K562 (cell line): ENCODE results near the gene SMIM30. TPM values are rescaled to one million over a fixed set of nuclear protein-coding genes. Genes with fewer than 3 reads are reported as not detected.
A peak's percentile ranks its signal among the peaks of the same experiment; 100 is the strongest.

Source experiments
- ARNT ChIP-seq, 2 experiments: fragments of 450-650 bp; IDR thresholded peaks; 2 replicates each; pipeline ENCODE4 v1.6.1; 2016; ENCODE audit warnings: mild to moderate bottlenecking in 1 of 2
- CHAMP1 ChIP-seq: fragments of 450-650 bp; IDR thresholded peaks from 2 replicates; pipeline ENCODE4 v1.6.1; 2016; ENCODE audit warnings: mild to moderate bottlenecking
- COPS2 ChIP-seq: fragments of 450-650 bp; conservative IDR thresholded peaks from 2 replicates; pipeline ENCODE4 v1.6.1; 2016; ENCODE audit warnings: mild to moderate bottlenecking, moderate library complexity
- CREM ChIP-seq: IDR thresholded peaks from 2 replicates; pipeline ENCODE4 v1.6.1; 2014; ENCODE audit warnings: antibody characterized with exemption, low read depth
- EGR1 ChIP-seq: fragments of 450-650 bp; conservative IDR thresholded peaks from 2 replicates; pipeline ENCODE4 v1.6.1; 2017; ENCODE audit warnings: mild to moderate bottlenecking
- ELF1 ChIP-seq: fragments of 200-800 bp; sonication (Bioruptor generic); IDR thresholded peaks from 2 replicates; pipeline ENCODE4 v1.6.1; 2016; ENCODE audit warnings: missing genetic modification characterization, missing compliant biosample characterization
- HEY1 ChIP-seq: fragments of 250-450 bp; sonication (Bioruptor Pico); IDR thresholded peaks from 2 replicates; pipeline ENCODE4 v1.5.0; 2020; ENCODE audit warnings: mild to moderate bottlenecking, moderate library complexity, borderline replicate concordance
- HNRNPK ChIP-seq: fragments of 200-400 bp; formaldehyde crosslinking; IDR thresholded peaks from one replicate; pipeline ENCODE4 v1.6.1; 2018; ENCODE audit warnings: mild to moderate bottlenecking, low read depth, low read length; ENCODE audit not compliant: poor library complexity, severe bottlenecking
- HOXB6 ChIP-seq: fragments of 250-450 bp; sonication (Bioruptor Pico); IDR thresholded peaks from 2 replicates; pipeline ENCODE4 v1.5.1; 2022; ENCODE audit warnings: mild to moderate bottlenecking, borderline replicate concordance
- IRF2 ChIP-seq: sonication (generic); formaldehyde crosslinking; IDR thresholded peaks from 2 replicates; pipeline ENCODE4 v1.8.1; 2022; ENCODE audit warnings: mild to moderate bottlenecking, missing genetic modification reagents
- MAFK ChIP-seq: IDR thresholded peaks from 2 replicates; pipeline ENCODE4 v1.6.1; 2011; ENCODE audit warnings: low read length, improper control_type of control experiment
- MEIS2 ChIP-seq: fragments of 450-650 bp; IDR thresholded peaks from 2 replicates; pipeline ENCODE4 v1.6.1; 2014; ENCODE audit warnings: mild to moderate bottlenecking; ENCODE audit not compliant: partially characterized antibody
- NCOR1 ChIP-seq: fragments of 450-650 bp; IDR thresholded peaks from 2 replicates; pipeline ENCODE4 v1.6.1; 2016; ENCODE audit warnings: mild to moderate bottlenecking, moderate library complexity
- PCBP1 ChIP-seq: fragments of 200-400 bp; formaldehyde crosslinking; IDR thresholded peaks from 2 replicates; pipeline ENCODE4 v1.6.1; 2018; ENCODE audit warnings: mild to moderate bottlenecking, low read depth, low read length; ENCODE audit not compliant: poor library complexity, severe bottlenecking
- PHF20 ChIP-seq: fragments of 450-650 bp; IDR thresholded peaks from 2 replicates; pipeline ENCODE4 v1.6.1; 2018; ENCODE audit not compliant: partially characterized antibody
- PHF8 ChIP-seq: fragments of 200-600 bp; sonication (generic); IDR thresholded peaks from 2 replicates; pipeline ENCODE4 v1.6.1; 2012; ENCODE audit warnings: mixed run types, mild to moderate bottlenecking, inconsistent platforms, low read length, moderate library complexity, borderline replicate concordance
- RBM39 ChIP-seq: fragments of 200-400 bp; formaldehyde crosslinking; optimal IDR thresholded peaks from 2 replicates; pipeline ENCODE3; 2018; ENCODE audit warnings: low read depth, low read length
- RCOR1 ChIP-seq, 2 experiments: IDR thresholded peaks; 2 replicates each; pipeline ENCODE4 v1.6.1; 2012; ENCODE audit warnings: low read depth in 2 of 2, low read length in 2 of 2, borderline replicate concordance in 1 of 2, improper control_type of control experiment in 1 of 2
- SP1 ChIP-seq: sonication (generic); formaldehyde crosslinking; IDR thresholded peaks from 2 replicates; pipeline ENCODE4 v1.8.1; 2022; ENCODE audit warnings: mild to moderate bottlenecking, missing genetic modification reagents
- SPI1 ChIP-seq: IDR thresholded peaks from 2 replicates; pipeline ENCODE4 v1.6.1; 2011; ENCODE audit warnings: low read depth, low read length, control low read depth, borderline replicate concordance
- TFE3 ChIP-seq: fragments of 450-650 bp; formaldehyde crosslinking; IDR thresholded peaks from 2 replicates; pipeline ENCODE4 v1.4.0; 2020; ENCODE audit warnings: mild to moderate bottlenecking, mixed read lengths
- ZBTB34 ChIP-seq: fragments of 250-450 bp; sonication (Bioruptor Pico); IDR thresholded peaks from 2 replicates; pipeline ENCODE4 v1.8.0; 2021; ENCODE audit warnings: mild to moderate bottlenecking, moderate library complexity
- ZFP1 ChIP-seq: fragments of 450-650 bp; formaldehyde crosslinking; IDR thresholded peaks from 2 replicates; pipeline ENCODE4 v1.4.0; 2020; ENCODE audit warnings: mild to moderate bottlenecking, mixed read lengths
- ZFP30 ChIP-seq: fragments of 250-450 bp; sonication (Bioruptor Pico); IDR thresholded peaks from 2 replicates; pipeline ENCODE4 v1.8.0; 2022; ENCODE audit warnings: moderate library complexity, mild to moderate bottlenecking, inconsistent platforms, borderline replicate concordance
- ZNF408 ChIP-seq: fragments of 250-450 bp; sonication (Bioruptor Pico); IDR thresholded peaks from 2 replicates; pipeline ENCODE4 v1.4.0; 2020; ENCODE audit warnings: low read depth, mild to moderate bottlenecking, moderate library complexity
- ZNF830 ChIP-seq: fragments of 250-450 bp; sonication (Bioruptor Pico); IDR thresholded peaks from 2 replicates; pipeline ENCODE4 v1.5.0; 2021; ENCODE audit warnings: mild to moderate bottlenecking
- ZZZ3 ChIP-seq: fragments of 450-650 bp; IDR thresholded peaks from 2 replicates; pipeline ENCODE4 v1.6.1; 2016; ENCODE audit warnings: antibody characterized with exemption, mild to moderate bottlenecking, moderate library complexity
- polyA plus RNA-seq, 8 experiments: library from polyadenylated mRNA; depleted of rRNA in 4 of 8; stranded (reverse) in 5 of 8; unstranded in 3 of 8; fragments of >200 nt; fragmentation: Nextera tagmentation in 2 of 8; fragmentation: Illumina TruSeq in 1 of 8; extraction: Ambion mirVana in 2 of 8; extraction: Trizol in 1 of 8; gene quantifications; 2 replicates each; pipeline versions ENCODE4 v1.2.1 to v1.2.3, GENCODE V29; 2011 to 2014; ENCODE audit warnings: inconsistent platforms in 1 of 8, missing spikeins in 1 of 8
- total RNA-seq, 7 experiments: library from RNA; depleted of rRNA in 6 of 7; stranded (reverse); fragments of >200 nt in 6 of 7; fragmentation: Illumina TruSeq in 2 of 7; extraction: Trizol in 2 of 7; gene quantifications; 2 replicates each; pipeline versions ENCODE4 v1.2.1 to v1.2.3, GENCODE V29; 2011 to 2021; ENCODE audit warnings: low replicate concordance in 1 of 7

The SMIM30 gene
- total and polyA plus RNA-seq, 9 of the 15 experiments (the other 6 are each of a cell fraction or from before 2014, with no cell fraction given) = 161 to 891 (median 316) TPM

GRCh38 chr7:113100121-113100603 lies 18.2 kb downstream of the SMIM30 start (continued):
- TF ChIP-seq ZNF408 (CRISPR knock-in tag) (no peak), ZNF830 (CRISPR knock-in tag) (no peak), ZBTB34 (no peak), IRF2 (CRISPR knock-in tag) (no peak), ARNT (IDR thresholded peaks at IDR 0.05) (no peak), ZFP30 (CRISPR knock-in tag) (no peak), HNRNPK (no peak), COPS2 (no peak), ZZZ3 (no peak), PHF20 (no peak), HEY1 (no peak), MAFK (peak; percentile 30; the same call in 1 of the 2 replicates), ELF1 (tag) (no peak), PHF8 (no peak), CHAMP1 (no peak; the same call in 1 of the 2 replicates), TFE3 (CRISPR knock-in tag) (no peak), NCOR1 (no peak), HOXB6 (CRISPR knock-in tag) (no peak), ZFP1 (CRISPR knock-in tag) (no peak), SP1 (no peak), RCOR1 (IDR thresholded peaks at IDR 0.05; ENCODE audit: borderline replicate concordance in 1 of 2, low read depth in 2 of 2, low read length in 2 of 2) (peak in 1 of 2 experiments; percentile 52; a peak in 3 of 4 replicates), PCBP1 (no peak), CREM (no peak), EGR1 (no peak), SPI1 (no peak), MEIS2 (no peak), RBM39 (no peak)
